ENCODE data around the gene KIAA1755.

- TF ChIP-seq CTCF (IDR thresholded peaks at IDR 0.05; ENCODE audit: low read depth, low read length, poor library complexity, severe bottlenecking) = no peak
- TF ChIP-seq EZH2phosphoT487 (IDR thresholded peaks at IDR 0.05; ENCODE audit: borderline replicate concordance, low read length) = no peak
Observed at GRCh38 chr20:38196592-38196991, 63.9 kb downstream of the KIAA1755 start.

Data from DOHH2 (cell line).